DND-41 (cell line): ENCODE results near the gene TTYH2.
A peak's percentile ranks its signal among the peaks of the same experiment; 100 is the strongest.

Experiments
- ATAC-seq: fragments of 200-7000 bp; cut with Tn5 transposase; 3 replicates; pipeline ENCODE4 v1.9.1; 2021; ENCODE audit warnings: low read depth; ENCODE audit not compliant: insufficient read depth
- DNase-seq: peaks from one replicate; pipeline ENCODE4 v3.0.0-alpha.2; 2020
- H2AFZ ChIP-seq: 2 replicates; pipeline ENCODE4 v1.6.0; 2012; ENCODE audit warnings: low read depth, low read length
- H3K27ac ChIP-seq: 2 replicates; pipeline ENCODE4 v1.5.1; 2012; ENCODE audit warnings: low read length, inconsistent platforms
- H3K27me3 ChIP-seq: fragments of 200-600 bp; sonication (generic); 2 replicates; pipeline ENCODE4 v1.6.0; 2012; ENCODE audit warnings: low read length, mild to moderate bottlenecking, inconsistent platforms; ENCODE audit not compliant: insufficient read depth, poor library complexity
- H3K36me3 ChIP-seq: 2 replicates; pipeline ENCODE4 v1.5.1; 2012; ENCODE audit warnings: low read length, inconsistent platforms; ENCODE audit not compliant: insufficient read depth
- H3K4me1 ChIP-seq: 2 replicates; pipeline ENCODE4 v1.5.1; 2012; ENCODE audit warnings: mild to moderate bottlenecking, low read length; ENCODE audit not compliant: insufficient read depth
- H3K4me2 ChIP-seq: 2 replicates; pipeline ENCODE4 v1.6.0; 2012; ENCODE audit warnings: mild to moderate bottlenecking, moderate library complexity, low read length, inconsistent platforms; ENCODE audit not compliant: insufficient read depth
- H3K4me3 ChIP-seq, 2 experiments: fragments of 200-600 bp in 1 of 2; shearing (Covaris generic) in 1 of 2; 2 replicates each; pipeline ENCODE4 v1.5.1; 2012 to 2016; ENCODE audit warnings: inconsistent platforms in 2 of 2, low read length in 2 of 2, mild to moderate bottlenecking in 2 of 2, low read depth in 1 of 2, moderate library complexity in 1 of 2
- H3K79me2 ChIP-seq: 2 replicates; pipeline ENCODE4 v1.6.0; 2012; ENCODE audit warnings: low read length, inconsistent platforms; ENCODE audit not compliant: insufficient read depth
- H3K9ac ChIP-seq: 2 replicates; pipeline ENCODE4 v1.6.0; 2012; ENCODE audit warnings: low read depth, mild to moderate bottlenecking, inconsistent platforms, low read length, moderate library complexity
- H3K9me3 ChIP-seq: 2 replicates; pipeline ENCODE4 v1.5.1; 2012; ENCODE audit warnings: low read length, moderate library complexity, mild to moderate bottlenecking, inconsistent platforms; ENCODE audit not compliant: insufficient read depth, severe bottlenecking
- H4K20me1 ChIP-seq: 2 replicates; pipeline ENCODE4 v1.6.0; 2012; ENCODE audit warnings: low read length; ENCODE audit not compliant: insufficient read depth
- CTCF ChIP-seq: IDR thresholded peaks from 2 replicates; pipeline ENCODE4 v1.5.1; 2012; ENCODE audit warnings: borderline replicate concordance, low read length, moderate library complexity, mild to moderate bottlenecking; ENCODE audit not compliant: poor library complexity, severe bottlenecking; ENCODE audit errors: extremely low read depth
- EZH2 ChIP-seq: IDR thresholded peaks from 3 replicates; pipeline ENCODE4 v1.6.1; 2012; ENCODE audit warnings: borderline replicate concordance, low read depth, mild to moderate bottlenecking, moderate library complexity, low read length, inconsistent platforms; ENCODE audit not compliant: severe bottlenecking

TTYH2 gene

DNA sequence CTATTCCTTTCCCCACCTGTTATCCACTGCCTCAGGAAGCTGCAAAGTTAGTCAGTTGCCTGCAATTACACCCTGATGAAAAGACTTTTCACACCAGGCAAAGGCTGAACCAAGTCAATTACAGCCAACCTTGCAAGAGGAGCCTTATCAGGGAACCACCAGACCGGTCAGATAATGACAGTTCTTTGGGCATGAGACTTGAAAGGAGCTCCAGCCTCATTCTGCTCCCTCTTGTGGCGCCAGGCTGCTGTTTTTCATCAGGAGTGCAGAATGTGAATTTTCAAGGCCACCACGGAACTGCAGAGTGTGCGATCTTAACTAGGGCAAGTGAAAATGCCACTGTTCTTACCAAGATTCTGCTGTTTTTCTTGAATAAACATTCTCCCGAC, 83.2 kb downstream of the TTYH2 start:
- H3K4me2 ChIP-seq, result no peak overlapping the region
- no peaks in the 10 kb centered on the region for H3K79me2 ChIP-seq
- no peaks in the 10 kb centered on the region for H3K9me3 ChIP-seq
- no peak overlapping the region for H2AFZ ChIP-seq
- no peak overlapping the region for H3K4me3 ChIP-seq
- no peaks in the 10 kb centered on the region for H3K36me3 ChIP-seq
- no peak overlapping the region for H3K27ac ChIP-seq
- no peaks in the 10 kb centered on the region for H3K4me1 ChIP-seq
- ATAC-seq (no peak), DNase-seq (no peak)
- no peak for TF ChIP-seq EZH2
- TF ChIP-seq CTCF, result peak; percentile 29
- no peaks in the 10 kb centered on the region; the same call in 1 of the 2 replicates for H4K20me1 ChIP-seq
- peaks cover 20% of the 10 kb centered on the region for H3K27me3 ChIP-seq
- no peak overlapping the region for H3K9ac ChIP-seq

DNA sequence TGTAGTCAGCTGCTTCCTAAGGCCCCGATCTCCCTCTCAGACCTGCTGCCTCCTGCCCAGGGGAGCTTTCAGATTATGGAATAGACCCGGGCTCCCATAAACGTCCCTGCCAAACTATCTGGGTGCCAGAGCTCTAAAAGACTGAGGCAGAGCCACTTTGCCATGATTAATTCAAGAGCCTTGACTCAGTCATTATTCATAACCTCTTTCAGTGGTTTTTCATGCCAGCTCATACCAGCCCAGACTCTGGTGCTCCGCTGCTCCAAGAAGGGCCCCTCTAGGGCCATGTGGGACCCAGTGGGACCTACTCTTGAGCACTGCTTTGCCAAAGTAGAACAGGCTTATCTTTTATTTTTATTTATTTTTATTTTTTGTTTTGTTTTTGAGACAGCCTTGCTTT, 84.6 kb downstream of the TTYH2 start:
- ATAC-seq, result no peak
- H2AFZ ChIP-seq, result no peak overlapping the region

DNA sequence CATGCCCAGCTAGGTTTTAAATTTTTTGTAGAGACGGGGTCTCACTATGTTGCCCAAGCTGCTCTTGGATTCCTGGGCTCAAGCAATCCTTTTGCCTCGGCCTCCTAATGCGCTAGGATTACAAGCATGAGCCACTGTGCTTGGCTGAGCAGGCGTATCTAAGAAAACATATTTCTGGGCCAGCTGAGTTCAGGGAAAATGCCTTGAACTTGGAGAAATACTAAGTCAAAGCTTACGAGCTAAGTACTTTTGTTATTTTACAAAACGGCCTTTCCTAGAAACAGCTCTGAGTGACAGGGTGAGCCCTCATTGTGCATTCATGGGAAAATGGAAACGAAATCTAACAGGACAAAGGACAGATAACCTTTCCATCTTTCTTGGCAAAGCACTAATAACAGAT, 85.4 kb downstream of the TTYH2 start:
- Histone ChIP-seq H3K4me1 (no peaks in the 10 kb centered on the region), H4K20me1 (no peaks in the 10 kb centered on the region; the same call in 1 of the 2 replicates), H3K27ac (no peak overlapping the region), H3K4me2 (no peak overlapping the region), H3K27me3 (peaks cover 20% of the 10 kb centered on the region), H3K9me3 (no peaks in the 10 kb centered on the region), H3K36me3 (no peaks in the 10 kb centered on the region), H3K79me2 (no peaks in the 10 kb centered on the region), H2AFZ (no peak overlapping the region), H3K9ac (no peak overlapping the region), H3K4me3 (no peak overlapping the region)
- TF ChIP-seq CTCF, result no peak
- TF ChIP-seq EZH2, result no peak
- ATAC-seq, result no peak
- no peak for DNase-seq

More for the DNA sequence above, 84.6 kb downstream of the TTYH2 start:
- H3K27ac ChIP-seq, result no peak overlapping the region
- no peak overlapping the region for H3K4me3 ChIP-seq
- H4K20me1 ChIP-seq, result no peaks in the 10 kb centered on the region; the same call in 1 of the 2 replicates
- H3K4me1 ChIP-seq, result no peaks in the 10 kb centered on the region
- TF ChIP-seq CTCF (no peak), EZH2 (no peak)
- no peaks in the 10 kb centered on the region for H3K79me2 ChIP-seq
- no peak overlapping the region for H3K4me2 ChIP-seq
- no peak overlapping the region for H3K9ac ChIP-seq
- peaks cover 20% of the 10 kb centered on the region for H3K27me3 ChIP-seq
- no peaks in the 10 kb centered on the region for H3K9me3 ChIP-seq
- no peaks in the 10 kb centered on the region for H3K36me3 ChIP-seq
- DNase-seq, result no peak
